ENCODE measurements around the gene SMARCA2.

Gene SMARCA2

GRCh38 chr9:2209400-2209799 is 194.3 kb downstream of the SMARCA2 start:
- Histone ChIP-seq H3K27ac (ENCODE audit: low read length) (no peak overlapping the region), H3K27me3 (ENCODE audit: control insufficient read depth, insufficient read depth, low read length) (no peaks in the 10 kb centered on the region), H3K9ac (ENCODE audit: low read length) (no peak overlapping the region), H3K4me3 (ENCODE audit: low read length) (no peak overlapping the region), H3K9me3 (ENCODE audit: control insufficient read depth, low read depth, low read length) (no peaks in the 10 kb centered on the region), H3K4me1 (ENCODE audit: control insufficient read depth, low read depth, low read length) (no peaks in the 10 kb centered on the region), H3K36me3 (ENCODE audit: control insufficient read depth, low read depth, low read length) (no peaks in the 10 kb centered on the region)

DNA sequence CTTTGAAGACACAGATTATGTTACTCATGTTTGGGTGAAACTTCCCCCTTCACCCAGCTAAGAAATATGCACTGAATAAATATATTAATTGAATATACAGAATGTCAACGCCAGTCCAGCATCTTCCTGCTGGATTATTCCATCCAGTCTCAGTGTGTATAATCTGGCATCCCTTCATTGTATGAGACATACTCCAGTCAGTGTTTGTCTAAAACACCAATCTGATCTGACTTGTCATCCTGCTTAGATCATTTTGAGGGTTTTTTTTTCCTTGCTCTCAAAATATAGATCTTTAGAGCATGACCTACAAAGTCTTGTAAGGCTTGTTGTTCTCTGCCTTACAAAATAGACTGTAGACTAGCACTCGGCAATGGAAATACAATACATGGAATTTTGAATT is 195.1 kb downstream of the SMARCA2 start:
- no peaks in the 10 kb centered on the region for H3K36me3 ChIP-seq (ENCODE audit: control insufficient read depth, low read depth, low read length)
- no peak overlapping the region for H3K9ac ChIP-seq (ENCODE audit: low read length)
- H3K9me3 ChIP-seq (ENCODE audit: control insufficient read depth, low read depth, low read length): no peaks in the 10 kb centered on the region
- H3K4me3 ChIP-seq (ENCODE audit: low read length): no peak overlapping the region
- no peaks in the 10 kb centered on the region for H3K4me1 ChIP-seq (ENCODE audit: control insufficient read depth, low read depth, low read length)
- no peak overlapping the region for H3K27ac ChIP-seq (ENCODE audit: low read length)
- H3K27me3 ChIP-seq (ENCODE audit: control insufficient read depth, insufficient read depth, low read length): no peaks in the 10 kb centered on the region

- no peaks in the 10 kb centered on the region for H3K36me3 ChIP-seq (ENCODE audit: control insufficient read depth, low read depth, low read length)
- no peaks in the 10 kb centered on the region for H3K4me1 ChIP-seq (ENCODE audit: control insufficient read depth, low read depth, low read length)
- no peaks in the 10 kb centered on the region for H3K27me3 ChIP-seq (ENCODE audit: control insufficient read depth, insufficient read depth, low read length)
- H3K4me3 ChIP-seq (ENCODE audit: low read length): no peak overlapping the region
- H3K27ac ChIP-seq (ENCODE audit: low read length): no peak overlapping the region
- H3K9ac ChIP-seq (ENCODE audit: low read length): no peak overlapping the region
- no peaks in the 10 kb centered on the region for H3K9me3 ChIP-seq (ENCODE audit: control insufficient read depth, low read depth, low read length)
Observed at GRCh38 chr9:2213830-2214468, 198.8 kb downstream of the SMARCA2 start.

DNA sequence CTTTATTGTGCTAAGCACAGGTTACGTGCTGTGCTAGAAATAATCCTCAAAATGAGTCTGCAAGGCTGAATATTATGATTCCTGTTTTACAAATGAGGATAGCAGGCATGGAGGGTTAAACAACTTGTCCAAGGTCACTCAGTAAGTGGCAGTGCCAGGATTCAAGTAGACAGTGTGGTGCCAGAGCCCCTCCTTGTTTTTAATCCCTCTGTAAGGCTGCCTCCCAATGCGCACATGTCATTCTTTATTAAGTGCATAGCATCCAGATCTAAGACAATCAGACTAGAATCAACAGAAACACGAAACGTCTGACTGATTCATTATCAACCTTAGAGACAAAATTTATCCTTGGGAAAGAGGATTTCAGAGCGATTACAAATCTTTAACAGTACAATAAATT is 199.6 kb downstream of the SMARCA2 start:
- H3K4me1 ChIP-seq (ENCODE audit: control insufficient read depth, low read depth, low read length): no peaks in the 10 kb centered on the region
- H3K27me3 ChIP-seq (ENCODE audit: control insufficient read depth, insufficient read depth, low read length): no peaks in the 10 kb centered on the region
- H3K27ac ChIP-seq (ENCODE audit: low read length): no peak overlapping the region
- no peaks in the 10 kb centered on the region for H3K9me3 ChIP-seq (ENCODE audit: control insufficient read depth, low read depth, low read length)
- no peaks in the 10 kb centered on the region for H3K36me3 ChIP-seq (ENCODE audit: control insufficient read depth, low read depth, low read length)
- no peak overlapping the region for H3K9ac ChIP-seq (ENCODE audit: low read length)
- no peak overlapping the region for H3K4me3 ChIP-seq (ENCODE audit: low read length)

DNA sequence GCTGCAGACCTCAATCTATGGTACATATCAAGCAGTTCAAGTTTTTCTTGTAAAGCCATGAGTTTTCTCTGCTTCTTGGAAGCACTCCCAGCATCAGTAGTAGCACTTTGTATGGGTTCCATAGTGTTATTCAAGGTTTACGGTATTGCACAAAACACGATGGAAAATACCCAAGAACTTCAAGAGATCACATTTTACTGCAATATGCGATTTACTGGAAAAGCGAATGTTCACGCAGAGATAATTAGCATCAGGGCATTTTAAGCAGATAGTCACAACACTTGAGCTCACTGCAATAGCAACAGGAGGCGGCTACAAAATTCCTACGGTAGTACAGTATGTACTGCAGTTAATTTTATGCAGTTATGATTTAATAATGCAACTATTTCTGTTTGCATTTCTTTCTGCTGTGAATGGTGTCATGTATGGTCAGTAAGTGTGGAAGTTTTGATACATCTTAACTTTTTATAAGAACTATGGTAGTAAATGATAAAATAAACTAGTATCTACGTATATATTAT is 200.8 kb downstream of the SMARCA2 start:
- no peaks in the 10 kb centered on the region for H3K36me3 ChIP-seq (ENCODE audit: control insufficient read depth, low read depth, low read length)
- no peak overlapping the region for H3K27ac ChIP-seq (ENCODE audit: low read length)
- no peaks in the 10 kb centered on the region for H3K9me3 ChIP-seq (ENCODE audit: control insufficient read depth, low read depth, low read length)
- no peak overlapping the region for H3K9ac ChIP-seq (ENCODE audit: low read length)
- H3K4me1 ChIP-seq (ENCODE audit: control insufficient read depth, low read depth, low read length): no peaks in the 10 kb centered on the region
- H3K27me3 ChIP-seq (ENCODE audit: control insufficient read depth, insufficient read depth, low read length): no peaks in the 10 kb centered on the region
- H3K4me3 ChIP-seq (ENCODE audit: low read length): no peak overlapping the region

DNA sequence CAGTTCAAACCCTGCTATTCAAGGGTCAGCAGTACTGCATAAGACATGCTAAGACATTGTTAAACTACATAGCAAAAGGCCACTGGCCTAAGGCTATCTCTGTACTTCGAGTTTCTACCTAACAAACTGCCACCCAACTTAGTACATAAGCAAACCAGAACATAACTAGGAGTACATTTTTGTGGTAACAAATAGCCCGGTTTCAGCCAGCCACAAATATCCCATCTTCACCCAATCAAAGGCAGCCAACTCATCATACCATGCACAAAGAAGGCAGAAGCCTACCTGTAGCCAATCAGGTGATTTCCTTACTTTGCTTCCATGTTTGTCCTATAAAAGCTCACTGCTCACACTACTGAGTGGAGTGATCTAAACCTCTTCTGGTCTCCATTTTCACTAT is 201.4 kb downstream of the SMARCA2 start:
- H3K27me3 ChIP-seq (ENCODE audit: control insufficient read depth, insufficient read depth, low read length): no peaks in the 10 kb centered on the region
- no peaks in the 10 kb centered on the region for H3K4me1 ChIP-seq (ENCODE audit: control insufficient read depth, low read depth, low read length)
- no peaks in the 10 kb centered on the region for H3K36me3 ChIP-seq (ENCODE audit: control insufficient read depth, low read depth, low read length)
- H3K4me3 ChIP-seq (ENCODE audit: low read length): no peak overlapping the region
- no peak overlapping the region for H3K27ac ChIP-seq (ENCODE audit: low read length)
- no peaks in the 10 kb centered on the region for H3K9me3 ChIP-seq (ENCODE audit: control insufficient read depth, low read depth, low read length)
- H3K9ac ChIP-seq (ENCODE audit: low read length): no peak overlapping the region

GRCh38 chr9:2217540-2217939 is 202.4 kb downstream of the SMARCA2 start:
- no peak overlapping the region for H3K9ac ChIP-seq (ENCODE audit: low read length)
- no peak overlapping the region for H3K4me3 ChIP-seq (ENCODE audit: low read length)
- no peaks in the 10 kb centered on the region for H3K27me3 ChIP-seq (ENCODE audit: control insufficient read depth, insufficient read depth, low read length)
- no peaks in the 10 kb centered on the region for H3K4me1 ChIP-seq (ENCODE audit: control insufficient read depth, low read depth, low read length)
- no peak overlapping the region for H3K27ac ChIP-seq (ENCODE audit: low read length)
- H3K9me3 ChIP-seq (ENCODE audit: control insufficient read depth, low read depth, low read length): no peaks in the 10 kb centered on the region
- H3K36me3 ChIP-seq (ENCODE audit: control insufficient read depth, low read depth, low read length): no peaks in the 10 kb centered on the region

GRCh38 chr9:2220036-2220435 is 204.9 kb downstream of the SMARCA2 start:
- no peak overlapping the region for H3K4me3 ChIP-seq (ENCODE audit: low read length)
- no peaks in the 10 kb centered on the region for H3K36me3 ChIP-seq (ENCODE audit: control insufficient read depth, low read depth, low read length)
- H3K27ac ChIP-seq (ENCODE audit: low read length): no peak overlapping the region
- H3K9ac ChIP-seq (ENCODE audit: low read length): no peak overlapping the region
- H3K9me3 ChIP-seq (ENCODE audit: control insufficient read depth, low read depth, low read length): no peaks in the 10 kb centered on the region
- H3K27me3 ChIP-seq (ENCODE audit: control insufficient read depth, insufficient read depth, low read length): no peaks in the 10 kb centered on the region
- no peaks in the 10 kb centered on the region for H3K4me1 ChIP-seq (ENCODE audit: control insufficient read depth, low read depth, low read length)

- H3K4me3 ChIP-seq (ENCODE audit: low read length): no peak overlapping the region
- no peaks in the 10 kb centered on the region for H3K27me3 ChIP-seq (ENCODE audit: control insufficient read depth, insufficient read depth, low read length)
- H3K9me3 ChIP-seq (ENCODE audit: control insufficient read depth, low read depth, low read length): no peaks in the 10 kb centered on the region
- no peak overlapping the region for H3K9ac ChIP-seq (ENCODE audit: low read length)
- no peaks in the 10 kb centered on the region for H3K36me3 ChIP-seq (ENCODE audit: control insufficient read depth, low read depth, low read length)
- H3K27ac ChIP-seq (ENCODE audit: low read length): no peak overlapping the region
- H3K4me1 ChIP-seq (ENCODE audit: control insufficient read depth, low read depth, low read length): no peaks in the 10 kb centered on the region
Observed at GRCh38 chr9:2227144-2227867, 212.2 kb downstream of the SMARCA2 start.

GRCh38 chr9:2228132-2228531 is 213.0 kb downstream of the SMARCA2 start:
- Histone ChIP-seq H3K4me1 (ENCODE audit: control insufficient read depth, low read depth, low read length) (no peaks in the 10 kb centered on the region), H3K9me3 (ENCODE audit: control insufficient read depth, low read depth, low read length) (no peaks in the 10 kb centered on the region), H3K9ac (ENCODE audit: low read length) (no peak overlapping the region), H3K27me3 (ENCODE audit: control insufficient read depth, insufficient read depth, low read length) (no peaks in the 10 kb centered on the region), H3K27ac (ENCODE audit: low read length) (no peak overlapping the region), H3K36me3 (ENCODE audit: control insufficient read depth, low read depth, low read length) (no peaks in the 10 kb centered on the region), H3K4me3 (ENCODE audit: low read length) (no peak overlapping the region)

- Histone ChIP-seq H3K27me3 (ENCODE audit: control insufficient read depth, insufficient read depth, low read length) (no peaks in the 10 kb centered on the region), H3K36me3 (ENCODE audit: control insufficient read depth, low read depth, low read length) (no peaks in the 10 kb centered on the region), H3K4me1 (ENCODE audit: control insufficient read depth, low read depth, low read length) (no peaks in the 10 kb centered on the region), H3K4me3 (ENCODE audit: low read length) (no peak overlapping the region), H3K9ac (ENCODE audit: low read length) (no peak overlapping the region), H3K27ac (ENCODE audit: low read length) (no peak overlapping the region), H3K9me3 (ENCODE audit: control insufficient read depth, low read depth, low read length) (no peaks in the 10 kb centered on the region)
Observed at GRCh38 chr9:2228641-2229040, 213.5 kb downstream of the SMARCA2 start.
